ENCODE results near the gene DUS1L.
"Not testable (repeated sequence)": the region's sequence is repeated elsewhere in the genome, so short reads cannot be mapped to it uniquely, and the experiment has no call there.

DNA sequence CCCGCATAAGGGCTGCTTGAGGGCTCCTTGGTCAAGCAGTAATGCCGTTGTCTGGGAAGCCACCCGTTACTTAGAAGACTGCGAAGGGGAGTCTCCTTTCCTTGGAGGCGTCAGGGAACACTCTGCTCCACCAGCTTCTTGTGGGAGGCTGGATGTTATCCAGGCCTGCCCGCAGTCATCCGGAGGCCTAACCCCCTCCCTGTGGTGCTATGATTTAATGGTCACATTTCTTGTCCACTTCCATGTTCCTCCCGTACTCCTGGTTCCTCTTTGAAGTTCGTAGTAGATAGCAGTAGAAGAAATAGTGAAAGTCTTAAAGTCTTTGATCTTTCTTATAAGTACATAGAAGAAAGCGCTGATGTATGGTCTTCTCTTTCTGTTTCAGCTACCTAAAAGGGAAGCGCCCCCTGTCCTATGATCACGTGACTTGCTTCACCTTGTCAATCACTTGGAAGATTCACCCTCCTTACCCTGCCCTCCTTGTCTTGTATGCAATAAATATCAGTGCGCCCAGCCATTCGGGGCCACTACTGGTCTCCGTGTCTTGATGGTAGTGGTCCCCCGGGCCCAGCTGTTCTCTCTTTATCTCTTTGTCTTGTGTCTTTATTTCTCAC lies 26.7 kb downstream of the DUS1L start:
- not testable (repeated sequence) for TF ChIP-seq EZH2phosphoT487 (IDR thresholded peaks at IDR 0.05; ENCODE audit: borderline replicate concordance, low read length)
- TF ChIP-seq, protein P1, sequence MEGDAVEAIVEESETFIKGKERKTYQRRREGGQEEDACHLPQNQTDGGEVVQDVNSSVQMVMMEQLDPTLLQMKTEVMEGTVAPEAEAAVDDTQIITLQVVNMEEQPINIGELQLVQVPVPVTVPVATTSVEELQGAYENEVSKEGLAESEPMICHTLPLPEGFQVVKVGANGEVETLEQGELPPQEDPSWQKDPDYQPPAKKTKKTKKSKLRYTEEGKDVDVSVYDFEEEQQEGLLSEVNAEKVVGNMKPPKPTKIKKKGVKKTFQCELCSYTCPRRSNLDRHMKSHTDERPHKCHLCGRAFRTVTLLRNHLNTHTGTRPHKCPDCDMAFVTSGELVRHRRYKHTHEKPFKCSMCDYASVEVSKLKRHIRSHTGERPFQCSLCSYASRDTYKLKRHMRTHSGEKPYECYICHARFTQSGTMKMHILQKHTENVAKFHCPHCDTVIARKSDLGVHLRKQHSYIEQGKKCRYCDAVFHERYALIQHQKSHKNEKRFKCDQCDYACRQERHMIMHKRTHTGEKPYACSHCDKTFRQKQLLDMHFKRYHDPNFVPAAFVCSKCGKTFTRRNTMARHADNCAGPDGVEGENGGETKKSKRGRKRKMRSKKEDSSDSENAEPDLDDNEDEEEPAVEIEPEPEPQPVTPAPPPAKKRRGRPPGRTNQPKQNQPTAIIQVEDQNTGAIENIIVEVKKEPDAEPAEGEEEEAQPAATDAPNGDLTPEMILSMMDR (IDR thresholded peaks at IDR 0.05; ENCODE audit: low read depth, low read length, poor library complexity, severe bottlenecking) = not testable (repeated sequence)

Measured in DOHH2 (cell line).